Measurements from ENCODE around the gene UGGT2.
"Not testable (repeated sequence)": the region's sequence is repeated elsewhere in the genome, so short reads cannot be mapped to it uniquely, and the experiment has no call there.

UGGT2 gene

DNA sequence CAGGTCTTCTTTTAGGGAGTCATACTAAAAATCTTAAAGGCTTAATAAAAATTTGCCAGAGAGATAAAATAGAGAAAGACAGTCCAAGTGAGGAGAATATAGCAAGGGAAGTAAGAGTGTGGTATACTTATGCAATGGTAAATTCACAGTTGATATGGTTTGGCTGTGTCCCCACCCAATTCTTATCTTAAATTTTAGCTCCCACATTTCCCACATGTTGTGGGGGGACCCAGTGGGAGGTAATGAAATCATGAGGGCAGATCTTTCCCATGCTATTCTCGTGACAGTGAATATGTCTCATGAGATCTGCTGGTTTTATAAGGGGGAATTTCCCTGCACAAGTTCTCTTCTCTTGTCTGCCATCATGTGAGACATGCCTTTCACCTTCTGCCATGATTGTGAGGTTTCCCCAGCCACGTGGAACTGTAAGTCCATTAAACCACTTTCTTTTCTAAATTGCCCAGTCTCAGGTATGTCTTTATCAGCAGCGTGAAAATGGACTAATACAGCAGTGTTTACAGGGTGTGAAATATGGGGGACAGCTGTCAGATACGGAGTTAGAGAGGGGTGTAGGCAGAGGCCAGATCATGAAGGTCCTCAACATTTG is 115.4 kb downstream of the UGGT2 start:
- TF ChIP-seq, protein P1, sequence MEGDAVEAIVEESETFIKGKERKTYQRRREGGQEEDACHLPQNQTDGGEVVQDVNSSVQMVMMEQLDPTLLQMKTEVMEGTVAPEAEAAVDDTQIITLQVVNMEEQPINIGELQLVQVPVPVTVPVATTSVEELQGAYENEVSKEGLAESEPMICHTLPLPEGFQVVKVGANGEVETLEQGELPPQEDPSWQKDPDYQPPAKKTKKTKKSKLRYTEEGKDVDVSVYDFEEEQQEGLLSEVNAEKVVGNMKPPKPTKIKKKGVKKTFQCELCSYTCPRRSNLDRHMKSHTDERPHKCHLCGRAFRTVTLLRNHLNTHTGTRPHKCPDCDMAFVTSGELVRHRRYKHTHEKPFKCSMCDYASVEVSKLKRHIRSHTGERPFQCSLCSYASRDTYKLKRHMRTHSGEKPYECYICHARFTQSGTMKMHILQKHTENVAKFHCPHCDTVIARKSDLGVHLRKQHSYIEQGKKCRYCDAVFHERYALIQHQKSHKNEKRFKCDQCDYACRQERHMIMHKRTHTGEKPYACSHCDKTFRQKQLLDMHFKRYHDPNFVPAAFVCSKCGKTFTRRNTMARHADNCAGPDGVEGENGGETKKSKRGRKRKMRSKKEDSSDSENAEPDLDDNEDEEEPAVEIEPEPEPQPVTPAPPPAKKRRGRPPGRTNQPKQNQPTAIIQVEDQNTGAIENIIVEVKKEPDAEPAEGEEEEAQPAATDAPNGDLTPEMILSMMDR (conservative IDR thresholded peaks at IDR 0.05; ENCODE audit: low read depth), result no peak
- CTCF ChIA-PET, result no interaction called here
- no peak overlapping the region for H3K27ac ChIP-seq
- POLR2A ChIA-PET (ENCODE audit: low non-redundant PET), result no interaction called here
- no peak for DNase-seq (ENCODE audit: low spot score)

GRCh38 chr13:95931300-95932025 is 121.7 kb downstream of the UGGT2 start:
- TF ChIP-seq, protein P1 (conservative IDR thresholded peaks at IDR 0.05; ENCODE audit: low read depth), result no peak
- H3K27ac ChIP-seq, result no peak overlapping the region
- no peak for DNase-seq (ENCODE audit: low spot score)
- ChIA-PET POLR2A (ENCODE audit: low non-redundant PET) (interaction anchor here (0.6 kb wide), 1 partner anchor 188 kb away, joined by 4 read pairs; no protein-coding TSS in a partner anchor), CTCF (no interaction called here)

GRCh38 chr13:95929430-95929829 is 123.8 kb downstream of the UGGT2 start:
- H3K27ac ChIP-seq, result no peak overlapping the region
- DNase-seq (ENCODE audit: low spot score), result no peak
- ChIA-PET CTCF (no interaction called here), POLR2A (ENCODE audit: low non-redundant PET) (no interaction called here)
- TF ChIP-seq, protein P1 (conservative IDR thresholded peaks at IDR 0.05; ENCODE audit: low read depth), result no peak

DNA sequence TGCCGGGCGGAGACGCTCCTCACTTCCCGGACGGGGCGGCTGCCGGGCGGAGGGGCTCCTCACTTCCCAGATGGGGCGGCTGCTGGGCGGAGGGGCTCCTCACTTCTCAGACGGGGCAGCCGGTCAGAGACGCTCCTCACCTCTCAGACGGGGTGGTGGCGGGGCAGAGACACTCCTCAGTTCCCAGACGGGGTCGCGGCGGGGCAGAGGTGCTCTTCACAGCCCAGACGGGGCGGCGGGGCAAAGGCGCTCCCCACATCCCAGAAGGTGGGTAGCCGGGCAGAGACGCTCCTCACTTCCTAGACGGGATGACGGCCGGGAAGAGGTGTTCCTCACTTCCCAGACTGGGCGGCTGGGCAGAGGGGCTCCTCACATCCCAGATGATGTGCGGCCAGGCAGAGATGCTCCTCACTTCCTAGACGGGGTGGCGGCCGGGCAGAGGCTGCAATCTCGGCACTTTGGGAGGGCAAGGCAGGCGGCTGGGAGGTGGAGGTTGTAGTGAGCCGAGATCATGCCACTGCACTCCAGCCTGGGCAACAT is 124.8 kb downstream of the UGGT2 start:
- POLR2A ChIA-PET (ENCODE audit: low non-redundant PET); DNase-seq (ENCODE audit: low spot score): not testable (repeated sequence)

GRCh38 chr13:95926231-95926630 is 127.0 kb downstream of the UGGT2 start:
- TF ChIP-seq, protein P1 (conservative IDR thresholded peaks at IDR 0.05; ENCODE audit: low read depth), result no peak
- CTCF ChIA-PET, result interaction anchor here (0.7 kb wide), 1 partner anchor 115 kb away, joined by 3 read pairs; no protein-coding TSS in a partner anchor
- DNase-seq (ENCODE audit: low spot score), result no peak
- H3K27ac ChIP-seq, result no peak overlapping the region
- POLR2A ChIA-PET (ENCODE audit: low non-redundant PET), result no interaction called here

More for the DNA sequence above, 124.8 kb downstream of the UGGT2 start:
- CTCF ChIA-PET, H3K27ac ChIP-seq: not testable (repeated sequence)

- CTCF ChIA-PET, result no interaction called here
- peak; percentile 67 for DNase-seq (ENCODE audit: low spot score)
- H3K27ac ChIP-seq, result no peak overlapping the region
- TF ChIP-seq, protein P1 (conservative IDR thresholded peaks at IDR 0.05; ENCODE audit: low read depth), result no peak
- POLR2A ChIA-PET (ENCODE audit: low non-redundant PET), result no interaction called here
Measured at GRCh38 chr13:95924389-95924994, 128.7 kb downstream of the UGGT2 start.
